ENCODE measurements around the gene APOB. TPM values are rescaled to one million over a fixed set of nuclear protein-coding genes. Genes with fewer than 3 reads are reported as not detected.

Gene APOB
- total RNA-seq, 1 donor from 2014 or later, result 0.13 TPM

DNA sequence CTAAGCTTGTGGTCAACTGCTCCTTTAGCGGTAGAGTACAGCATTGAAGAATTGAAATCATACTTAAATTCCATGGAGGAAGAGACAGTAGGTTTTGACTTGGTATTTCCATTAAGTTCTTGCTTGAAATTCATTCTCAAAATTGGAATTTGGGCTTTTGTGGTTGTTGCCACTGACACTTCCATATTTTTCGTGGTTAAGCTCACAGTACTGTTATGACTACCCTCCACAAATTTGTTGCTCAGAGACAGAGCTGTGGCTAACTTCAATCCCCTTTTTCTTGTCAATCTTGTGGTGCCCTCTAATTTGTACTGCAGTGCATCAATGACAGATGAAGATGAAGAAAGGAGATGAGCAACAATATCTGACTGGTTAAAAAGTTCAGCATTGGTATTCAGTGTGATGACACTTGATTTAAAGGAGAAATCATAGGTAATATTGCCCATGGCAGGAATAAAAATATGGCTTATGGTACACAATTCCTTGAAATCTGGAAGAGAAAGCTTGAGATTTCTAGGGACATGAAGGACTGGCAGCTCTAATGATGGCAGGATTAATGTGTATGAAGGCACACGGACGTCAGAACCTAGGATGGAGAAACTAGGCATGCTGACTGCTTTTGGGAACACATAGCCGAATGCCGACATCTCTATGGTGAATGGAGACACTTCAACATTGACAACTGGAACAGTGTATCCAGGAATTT, 37.3 kb downstream of the APOB start:
- no peaks in the 10 kb centered on the region for H3K9me3 Mint-ChIP-seq
- H3K27me3 Mint-ChIP-seq (ENCODE audit: low read depth), result peaks cover 34% of the 10 kb centered on the region
- TF ChIP-seq, protein P1, sequence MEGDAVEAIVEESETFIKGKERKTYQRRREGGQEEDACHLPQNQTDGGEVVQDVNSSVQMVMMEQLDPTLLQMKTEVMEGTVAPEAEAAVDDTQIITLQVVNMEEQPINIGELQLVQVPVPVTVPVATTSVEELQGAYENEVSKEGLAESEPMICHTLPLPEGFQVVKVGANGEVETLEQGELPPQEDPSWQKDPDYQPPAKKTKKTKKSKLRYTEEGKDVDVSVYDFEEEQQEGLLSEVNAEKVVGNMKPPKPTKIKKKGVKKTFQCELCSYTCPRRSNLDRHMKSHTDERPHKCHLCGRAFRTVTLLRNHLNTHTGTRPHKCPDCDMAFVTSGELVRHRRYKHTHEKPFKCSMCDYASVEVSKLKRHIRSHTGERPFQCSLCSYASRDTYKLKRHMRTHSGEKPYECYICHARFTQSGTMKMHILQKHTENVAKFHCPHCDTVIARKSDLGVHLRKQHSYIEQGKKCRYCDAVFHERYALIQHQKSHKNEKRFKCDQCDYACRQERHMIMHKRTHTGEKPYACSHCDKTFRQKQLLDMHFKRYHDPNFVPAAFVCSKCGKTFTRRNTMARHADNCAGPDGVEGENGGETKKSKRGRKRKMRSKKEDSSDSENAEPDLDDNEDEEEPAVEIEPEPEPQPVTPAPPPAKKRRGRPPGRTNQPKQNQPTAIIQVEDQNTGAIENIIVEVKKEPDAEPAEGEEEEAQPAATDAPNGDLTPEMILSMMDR (IDR thresholded peaks at IDR 0.05; ENCODE audit: unreplicated experiment), result no peak
- no peak overlapping the region for H3K4me3 Mint-ChIP-seq
- H3K27ac Mint-ChIP-seq, result no peak overlapping the region
- H3K4me1 Mint-ChIP-seq, result peaks cover 11% of the 10 kb centered on the region
- H3K36me3 Mint-ChIP-seq, result no peaks in the 10 kb centered on the region
- no peak for DNase-seq (ENCODE audit: low spot score in 2 of 2, unreplicated experiment in 2 of 2)

DNA sequence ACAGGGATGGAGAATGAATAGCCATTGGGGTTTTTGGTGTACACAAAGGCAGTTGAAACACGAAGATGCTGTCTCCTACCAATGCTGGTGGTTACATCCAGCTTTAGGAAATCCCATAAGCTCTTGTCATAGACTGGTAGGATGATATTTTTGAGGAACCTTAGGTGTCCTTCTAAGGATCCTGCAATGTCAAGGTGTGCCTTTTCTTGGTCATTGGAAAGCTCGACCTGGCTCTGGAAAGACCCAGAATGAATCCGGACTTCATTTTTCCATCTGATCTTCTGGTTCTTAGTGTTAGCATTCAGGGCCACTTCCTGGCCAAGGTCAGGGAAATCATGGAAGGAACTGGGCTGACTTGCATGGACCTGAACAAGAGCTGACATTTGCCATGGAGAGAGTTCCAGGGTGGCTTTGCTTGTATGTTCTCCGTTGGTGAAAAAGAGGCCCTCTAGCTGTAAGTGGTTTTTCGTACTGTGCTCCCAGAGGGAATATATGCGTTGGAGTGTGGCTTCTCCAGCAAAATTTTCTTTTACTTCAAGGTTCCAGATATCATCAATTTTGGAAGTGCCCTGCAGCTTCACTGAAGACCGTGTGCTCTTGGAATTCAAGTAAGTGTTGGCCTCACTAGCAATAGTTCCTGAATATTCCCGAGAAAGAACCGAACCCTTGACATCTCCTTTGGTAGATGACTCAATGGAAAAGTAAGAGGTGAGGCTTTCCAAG, 38.0 kb downstream of the APOB start:
- no peaks in the 10 kb centered on the region for H3K36me3 Mint-ChIP-seq
- peaks cover 34% of the 10 kb centered on the region for H3K27me3 Mint-ChIP-seq (ENCODE audit: low read depth)
- peaks cover 5% of the 10 kb centered on the region for H3K4me1 Mint-ChIP-seq

DNA sequence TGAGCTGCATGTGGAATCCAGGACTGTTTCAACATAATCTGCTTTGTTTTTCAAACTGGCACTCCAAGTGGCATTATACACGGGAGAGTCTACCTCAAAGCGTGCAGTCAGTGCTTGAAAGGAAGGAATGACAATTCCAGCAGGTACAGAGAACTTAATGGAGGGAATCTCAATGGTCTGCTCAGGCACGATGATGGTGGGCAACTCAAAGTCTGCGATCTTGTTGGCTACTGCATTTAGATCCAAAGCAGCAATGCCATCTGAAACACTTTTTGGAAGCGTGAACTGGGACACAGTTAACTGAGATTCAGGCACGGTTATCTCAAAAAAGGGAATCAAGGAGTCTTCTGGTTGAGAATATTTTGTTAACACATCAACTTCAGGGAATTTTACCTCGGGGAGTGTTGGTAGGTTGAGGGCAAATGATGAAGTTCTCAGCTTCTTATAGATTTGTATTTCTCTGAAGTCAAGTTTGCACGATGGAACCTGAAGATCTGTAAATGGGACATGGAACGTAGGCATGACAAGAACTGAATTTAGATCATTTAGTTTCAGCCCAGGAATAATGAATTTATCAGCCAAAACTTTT, 38.7 kb downstream of the APOB start:
- Mint-ChIP-seq H3K27ac (no peak overlapping the region), H3K9me3 (no peaks in the 10 kb centered on the region), H3K4me3 (no peak overlapping the region), H3K36me3 (no peaks in the 10 kb centered on the region), H3K27me3 (ENCODE audit: low read depth) (peaks cover 34% of the 10 kb centered on the region), H3K4me1 (no peaks in the 10 kb centered on the region)
- DNase-seq (ENCODE audit: low spot score in 2 of 2, unreplicated experiment in 2 of 2), result no peak
- TF ChIP-seq, protein P1 (IDR thresholded peaks at IDR 0.05; ENCODE audit: unreplicated experiment), result no peak

More for the DNA sequence above, 38.0 kb downstream of the APOB start:
- H3K27ac Mint-ChIP-seq, result no peak overlapping the region
- DNase-seq (ENCODE audit: low spot score in 2 of 2, unreplicated experiment in 2 of 2), result no peak
- H3K9me3 Mint-ChIP-seq, result no peaks in the 10 kb centered on the region
- no peak overlapping the region for H3K4me3 Mint-ChIP-seq
- TF ChIP-seq, protein P1 (IDR thresholded peaks at IDR 0.05; ENCODE audit: unreplicated experiment), result no peak

DNA sequence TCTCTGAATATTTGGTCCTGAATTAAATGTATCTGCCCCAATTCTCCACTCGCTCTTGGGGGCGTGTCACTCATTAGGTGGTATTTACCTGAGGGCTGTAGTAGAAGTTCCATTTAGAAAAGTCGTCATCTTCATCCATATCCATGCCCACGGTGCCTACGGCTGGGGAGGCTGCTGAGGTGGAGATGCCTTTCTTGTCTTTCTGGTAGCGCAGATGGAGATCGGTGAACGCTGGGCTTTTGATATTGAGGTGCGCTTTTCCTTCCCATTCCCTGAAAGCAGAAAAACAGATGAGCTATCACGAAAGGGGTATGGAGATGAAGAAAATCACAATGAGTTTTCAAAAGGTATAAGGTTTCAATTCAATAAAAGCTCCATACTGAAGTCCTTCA, 39.7 kb downstream of the APOB start:
- Mint-ChIP-seq H3K27ac (no peak overlapping the region), H3K4me3 (no peak overlapping the region), H3K27me3 (ENCODE audit: low read depth) (peaks cover 34% of the 10 kb centered on the region), H3K4me1 (no peaks in the 10 kb centered on the region), H3K9me3 (no peaks in the 10 kb centered on the region), H3K36me3 (no peaks in the 10 kb centered on the region)
- no peak for DNase-seq (ENCODE audit: low spot score in 2 of 2, unreplicated experiment in 2 of 2)
- TF ChIP-seq, protein P1 (IDR thresholded peaks at IDR 0.05; ENCODE audit: unreplicated experiment), result no peak

DNA sequence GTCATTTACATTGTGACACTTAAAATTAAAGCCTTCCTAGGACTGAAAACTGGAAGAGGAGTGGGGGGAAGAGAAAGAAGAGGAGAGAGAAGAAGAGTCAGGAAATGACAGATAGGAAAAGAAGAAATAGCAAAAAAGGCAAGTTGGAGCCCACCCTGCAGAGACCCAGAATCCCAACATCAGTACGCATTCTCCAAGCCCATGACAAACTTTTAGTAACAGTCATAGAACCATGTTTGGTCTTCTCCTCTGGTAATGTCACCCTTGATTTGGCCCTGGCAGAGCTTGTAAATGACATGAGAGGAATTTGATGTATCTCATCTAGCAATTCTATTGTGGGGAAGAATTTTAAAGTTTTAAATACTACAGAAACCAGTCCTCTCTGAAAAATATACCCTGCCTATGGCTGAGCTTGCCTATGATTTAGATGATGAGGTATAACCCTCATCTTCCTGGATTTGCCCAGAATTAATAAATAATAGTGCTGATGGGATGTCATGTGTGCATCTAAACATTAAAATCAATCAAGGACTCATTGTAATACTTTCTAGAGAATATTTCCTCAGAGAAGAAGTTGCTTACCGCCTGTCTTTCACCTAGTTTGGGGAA, 40.2 kb downstream of the APOB start:
- no peaks in the 10 kb centered on the region for H3K9me3 Mint-ChIP-seq
- no peak overlapping the region for H3K27ac Mint-ChIP-seq
- H3K4me1 Mint-ChIP-seq, result no peaks in the 10 kb centered on the region
- no peak overlapping the region for H3K4me3 Mint-ChIP-seq
- H3K27me3 Mint-ChIP-seq (ENCODE audit: low read depth), result peaks cover 34% of the 10 kb centered on the region
- no peaks in the 10 kb centered on the region for H3K36me3 Mint-ChIP-seq
- no peak for DNase-seq (ENCODE audit: low spot score in 2 of 2, unreplicated experiment in 2 of 2)
- TF ChIP-seq, protein P1 (IDR thresholded peaks at IDR 0.05; ENCODE audit: unreplicated experiment), result no peak
